Lower leg skin (tissue), 3 donors: ENCODE data around the gene RCE1.

Source experiments
- POLR2A ChIP-seq, 2 donors: fragments of 450-650 bp; IDR thresholded peaks; one replicate each; pipeline ENCODE4 v1.6.1; 2016 to 2017; ENCODE audit warnings: antibody characterized with exemption in 2 of 2, mild to moderate bottlenecking in 1 of 2, moderate library complexity in 1 of 2
- TF ChIP-seq, protein P1 (sequence below), 3 donors: fragments of 450-650 bp; IDR thresholded peaks; one replicate each; pipeline ENCODE4 v1.5.1; 2016; ENCODE audit warnings: antibody characterized with exemption in 3 of 3, mild to moderate bottlenecking in 3 of 3, moderate library complexity in 2 of 3

DNA sequence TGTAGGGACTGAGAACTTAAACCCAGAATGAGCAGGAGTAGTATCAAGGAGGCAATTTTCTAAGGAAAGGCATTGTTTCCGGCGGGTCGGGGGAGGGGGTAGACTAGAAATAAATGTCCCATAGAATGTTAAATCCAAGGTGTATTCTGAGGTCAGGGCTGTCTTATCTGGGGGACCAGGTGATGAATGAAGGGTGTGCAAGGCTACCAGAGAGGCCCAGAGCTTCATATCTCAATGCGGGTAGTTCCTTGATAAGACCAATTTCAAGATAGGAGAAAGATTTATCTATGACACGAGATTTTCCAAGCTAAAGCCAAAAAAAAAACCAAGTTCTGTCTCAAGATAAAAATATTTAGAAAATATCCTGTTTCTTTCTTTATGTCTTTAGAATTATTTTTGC lies 8.3 kb upstream of the RCE1 start:
- no peak for TF ChIP-seq POLR2A (IDR thresholded peaks at IDR 0.05)
- TF ChIP-seq, protein P1, sequence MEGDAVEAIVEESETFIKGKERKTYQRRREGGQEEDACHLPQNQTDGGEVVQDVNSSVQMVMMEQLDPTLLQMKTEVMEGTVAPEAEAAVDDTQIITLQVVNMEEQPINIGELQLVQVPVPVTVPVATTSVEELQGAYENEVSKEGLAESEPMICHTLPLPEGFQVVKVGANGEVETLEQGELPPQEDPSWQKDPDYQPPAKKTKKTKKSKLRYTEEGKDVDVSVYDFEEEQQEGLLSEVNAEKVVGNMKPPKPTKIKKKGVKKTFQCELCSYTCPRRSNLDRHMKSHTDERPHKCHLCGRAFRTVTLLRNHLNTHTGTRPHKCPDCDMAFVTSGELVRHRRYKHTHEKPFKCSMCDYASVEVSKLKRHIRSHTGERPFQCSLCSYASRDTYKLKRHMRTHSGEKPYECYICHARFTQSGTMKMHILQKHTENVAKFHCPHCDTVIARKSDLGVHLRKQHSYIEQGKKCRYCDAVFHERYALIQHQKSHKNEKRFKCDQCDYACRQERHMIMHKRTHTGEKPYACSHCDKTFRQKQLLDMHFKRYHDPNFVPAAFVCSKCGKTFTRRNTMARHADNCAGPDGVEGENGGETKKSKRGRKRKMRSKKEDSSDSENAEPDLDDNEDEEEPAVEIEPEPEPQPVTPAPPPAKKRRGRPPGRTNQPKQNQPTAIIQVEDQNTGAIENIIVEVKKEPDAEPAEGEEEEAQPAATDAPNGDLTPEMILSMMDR (IDR thresholded peaks at IDR 0.05): no peak
